HCEC 1CT (cell line): ENCODE measurements around the gene SAMD5.

ENCODE experiments used
- DNase-seq: peaks from one replicate; pipeline ENCODE4 v3.0.0-alpha.2; 2017

SAMD5 gene

GRCh38 chr6:147508042-147508865 lies at the start of gene SAMD5:
Gene SAMD5 (plus strand): TSS chr6:147508690. CDS start chr6:147508929, 239 bp downstream.
- peak; percentile 28 for DNase-seq

GRCh38 chr6:147459780-147460179 lies 48.7 kb upstream of the SAMD5 start:
- DNase-seq, result no peak

GRCh38 chr6:147463651-147464050 lies 44.8 kb upstream of the SAMD5 start:
- DNase-seq, result no peak

DNA sequence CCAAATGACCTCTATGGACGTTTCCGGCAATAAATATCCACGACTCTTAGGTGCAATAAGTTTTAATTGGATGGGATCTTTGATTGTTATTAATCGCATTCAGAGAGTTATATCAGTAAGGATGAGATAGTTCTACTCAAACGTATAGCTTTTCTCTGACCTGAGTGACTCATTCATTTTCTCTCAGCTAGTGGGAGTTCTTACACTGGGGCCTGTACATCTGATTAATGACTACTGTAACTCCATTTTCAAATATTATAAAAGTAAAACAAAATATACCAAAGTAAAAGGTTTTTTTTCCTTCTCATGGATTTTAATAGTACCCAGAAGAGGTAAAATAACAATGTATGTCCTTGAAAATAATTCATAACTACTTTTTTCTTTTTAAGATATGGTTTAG lies 41.1 kb upstream of the SAMD5 start:
- no peak for DNase-seq

- no peak for DNase-seq
Measured at GRCh38 chr6:147467886-147468285, 40.6 kb upstream of the SAMD5 start.

DNA sequence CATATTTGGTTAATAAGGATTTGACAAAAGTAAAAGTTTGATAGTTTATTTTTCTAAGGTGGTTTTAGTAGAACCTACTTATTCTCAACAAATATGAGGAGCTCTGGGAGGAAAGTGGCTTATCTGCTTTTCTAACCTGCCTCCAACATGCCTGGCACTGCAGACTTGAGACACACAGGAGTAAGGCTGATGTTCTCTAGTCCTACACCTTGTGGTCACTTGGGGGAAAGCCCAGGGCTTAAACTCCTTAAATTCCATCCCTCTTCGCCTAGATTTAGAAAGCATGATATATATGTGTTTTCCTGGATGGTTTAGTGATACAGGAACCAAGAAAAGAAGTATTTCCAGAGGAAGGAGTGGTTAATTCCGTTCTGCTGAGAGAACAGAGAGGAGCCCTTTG lies 39.9 kb upstream of the SAMD5 start:
- no peak for DNase-seq

- no peak for DNase-seq
Measured at GRCh38 chr6:147479857-147480256, 28.6 kb upstream of the SAMD5 start.

- DNase-seq, result no peak
Measured at GRCh38 chr6:147486683-147487082, 21.8 kb upstream of the SAMD5 start.

DNA sequence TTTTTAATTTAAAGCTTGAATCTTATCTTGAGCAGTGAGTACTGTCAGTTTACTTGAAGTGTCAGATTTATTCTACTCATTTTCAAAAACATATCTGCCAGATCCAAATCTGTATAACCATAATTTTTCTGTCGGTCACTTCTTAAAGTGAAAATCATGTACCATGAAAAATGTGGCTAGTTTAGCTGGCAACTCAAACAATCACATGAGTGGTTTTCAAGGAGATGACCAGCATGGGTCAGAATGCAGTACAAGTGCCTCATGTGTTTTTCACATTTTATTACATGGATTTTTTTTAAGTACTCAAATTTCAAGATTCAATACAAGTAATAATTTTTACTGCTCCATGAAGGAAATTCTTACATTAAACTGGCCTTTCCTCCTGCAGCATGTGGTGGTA lies 11.0 kb upstream of the SAMD5 start:
- DNase-seq, result no peak

DNA sequence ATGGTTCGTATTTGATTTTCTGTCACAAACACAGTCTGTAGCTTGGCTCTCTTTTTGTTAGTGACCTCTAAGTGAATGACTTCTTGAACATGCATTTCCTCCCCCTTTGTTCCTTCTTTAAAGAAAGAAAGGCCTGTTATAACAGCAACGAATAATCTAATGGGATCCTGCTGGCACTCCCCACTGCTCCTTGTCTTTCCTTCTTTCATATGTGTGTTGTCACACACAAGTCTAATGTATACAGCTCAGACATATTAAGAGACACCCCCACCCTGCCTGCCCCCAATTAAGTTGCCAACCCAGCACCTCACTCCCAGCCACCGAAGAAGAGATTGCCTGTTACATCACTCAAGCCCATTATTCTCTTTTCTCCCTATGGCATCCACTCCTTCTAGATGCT lies 4.9 kb upstream of the SAMD5 start:
- DNase-seq, result no peak

DNA sequence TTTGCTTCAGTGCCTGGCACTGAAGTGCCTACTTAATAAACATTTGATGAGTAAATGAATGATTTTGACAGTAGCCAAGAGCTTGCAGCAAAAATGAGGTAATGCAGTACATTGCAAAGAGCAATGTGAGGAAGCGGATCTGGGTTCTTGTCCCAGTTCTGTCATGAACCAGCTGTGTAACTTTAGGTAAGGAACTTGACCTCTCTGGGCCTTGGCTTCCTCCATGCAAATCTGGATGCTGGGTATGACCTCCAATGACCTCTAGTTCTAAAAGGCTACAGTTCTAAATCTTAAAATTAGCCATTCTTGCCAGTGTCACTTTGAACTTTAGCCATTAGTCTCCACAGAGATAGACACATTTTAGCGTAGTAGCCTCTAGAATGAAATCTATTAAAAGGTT lies 3.6 kb upstream of the SAMD5 start:
- no peak for DNase-seq

DNA sequence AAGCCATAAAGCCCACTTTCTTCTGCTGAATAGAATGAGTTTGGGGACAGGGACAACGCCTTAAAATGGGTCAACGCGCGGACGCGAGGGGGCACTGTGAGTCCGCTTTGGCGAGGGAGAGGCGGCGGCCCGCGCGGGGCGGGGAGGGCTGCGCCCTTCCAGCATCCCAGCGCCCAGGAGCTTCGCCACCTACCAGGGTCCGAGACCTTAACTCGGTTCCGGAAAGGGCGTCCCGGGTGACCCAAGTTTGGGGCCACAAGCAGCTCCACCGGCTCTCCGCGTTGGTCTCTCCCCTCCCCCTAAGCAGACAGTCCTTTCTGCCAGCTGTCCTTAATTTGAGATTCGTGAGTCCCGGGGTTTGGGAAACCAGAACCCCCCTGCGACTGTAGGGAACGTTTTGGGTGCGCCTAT lies 1.8 kb upstream of the SAMD5 start:
- peak; percentile 30 for DNase-seq

- no peak for DNase-seq
Measured at GRCh38 chr6:147507162-147508041, 1.1 kb upstream of the SAMD5 start.

DNA sequence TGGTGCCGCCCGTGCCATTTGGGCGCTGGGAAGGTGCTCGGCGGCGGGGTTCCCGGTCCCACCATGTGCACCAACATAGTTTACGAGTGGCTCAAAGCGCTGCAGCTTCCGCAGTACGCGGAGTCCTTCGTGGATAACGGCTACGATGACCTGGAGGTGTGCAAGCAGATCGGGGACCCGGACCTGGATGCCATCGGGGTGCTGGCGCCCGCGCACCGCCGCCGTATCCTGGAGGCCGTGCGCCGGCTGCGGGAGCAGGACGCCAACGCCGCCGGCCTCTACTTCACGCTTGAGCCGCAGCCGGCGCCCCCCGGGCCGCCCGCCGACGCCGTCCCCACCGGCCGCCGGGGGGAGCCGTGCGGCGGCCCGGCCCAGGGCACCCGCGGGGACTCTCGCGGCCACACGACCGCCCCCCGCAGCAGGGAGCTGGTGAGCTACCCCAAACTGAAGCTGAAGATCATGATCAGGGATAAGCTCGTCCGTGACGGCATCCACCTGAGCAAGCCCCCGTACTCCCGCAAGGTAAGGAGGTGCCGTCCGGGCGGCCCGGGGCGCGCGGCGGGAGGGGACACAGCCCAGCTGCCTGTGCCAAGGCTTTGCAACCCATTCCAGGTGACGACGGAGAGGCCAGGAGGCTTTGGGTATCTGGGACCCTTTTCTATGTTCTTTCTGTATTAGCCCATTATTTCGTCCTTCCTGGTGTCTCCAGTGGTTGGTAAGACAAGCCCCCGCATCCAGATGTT lies 547 bp downstream of the SAMD5 start:
- no peak for DNase-seq

DNA sequence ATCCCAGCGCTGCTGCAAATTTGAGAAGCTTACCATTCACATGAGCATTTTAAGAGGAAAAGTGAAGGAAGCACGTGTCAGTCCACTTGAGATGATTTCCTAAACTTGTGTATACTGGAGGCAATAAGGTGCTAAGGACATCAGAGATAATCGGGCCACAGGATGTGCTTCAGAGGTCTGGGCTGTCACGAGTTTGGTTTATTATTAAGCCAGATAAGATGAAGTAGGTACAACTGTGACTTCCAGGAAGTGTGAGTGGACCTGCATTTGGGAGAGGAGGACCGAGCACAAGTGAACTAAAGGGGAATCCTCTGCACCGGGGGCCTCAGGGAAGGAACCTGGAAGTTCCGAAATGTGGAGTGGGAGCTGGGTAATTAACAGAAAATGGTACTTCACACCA lies 1.4 kb downstream of the SAMD5 start:
- DNase-seq, result no peak

DNA sequence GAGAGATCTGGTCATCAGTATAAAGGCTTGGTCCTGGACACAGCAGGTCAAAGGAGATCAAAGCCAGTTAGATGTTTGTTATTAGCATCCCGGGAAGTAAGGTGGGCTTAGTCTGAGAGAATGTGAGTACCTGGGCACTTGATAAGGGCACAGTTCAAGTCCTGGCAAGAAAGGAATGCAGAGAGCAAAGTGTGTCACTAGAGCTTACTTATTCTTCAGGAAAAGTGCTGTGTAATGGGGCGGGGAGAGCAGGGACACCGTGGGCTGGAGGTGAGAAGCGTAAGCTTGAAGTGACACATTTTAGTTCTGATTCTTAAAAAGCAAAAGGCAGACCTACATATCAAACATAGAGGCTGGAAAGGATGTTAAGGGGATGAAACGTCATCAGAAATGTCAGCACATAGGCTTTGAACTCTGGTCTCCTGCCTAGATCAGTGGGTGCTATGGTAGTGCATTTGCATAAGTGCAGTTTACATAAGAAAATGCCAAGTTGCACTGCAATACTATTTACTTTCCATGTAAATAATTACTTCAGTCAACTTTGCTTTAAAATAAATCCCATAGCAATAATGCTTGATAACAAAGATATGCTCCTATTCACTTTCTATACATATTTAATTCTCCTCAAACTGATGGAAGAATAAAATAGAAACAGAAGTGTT lies 2.6 kb downstream of the SAMD5 start:
- no peak for DNase-seq

GRCh38 chr6:147514831-147515230 lies 6.3 kb downstream of the SAMD5 start:
- DNase-seq, result no peak

DNA sequence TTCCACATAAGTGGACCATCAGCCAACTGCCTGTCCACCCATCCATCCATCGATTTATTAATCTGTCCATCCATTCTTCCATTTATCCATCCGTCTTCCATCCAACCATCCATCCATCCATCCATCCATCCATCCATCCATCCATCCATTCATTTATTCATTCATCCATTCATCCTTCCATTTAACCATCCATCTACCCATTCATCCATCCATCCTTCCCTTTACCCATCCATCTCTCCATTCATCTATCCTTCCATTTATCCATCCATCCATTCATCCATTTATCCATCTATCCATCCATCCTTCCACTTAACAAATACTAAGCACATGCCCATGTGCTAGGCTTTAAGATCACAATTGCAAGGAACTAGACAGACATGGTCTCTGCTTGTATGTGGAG lies 6.8 kb downstream of the SAMD5 start:
- DNase-seq, result no peak

DNA sequence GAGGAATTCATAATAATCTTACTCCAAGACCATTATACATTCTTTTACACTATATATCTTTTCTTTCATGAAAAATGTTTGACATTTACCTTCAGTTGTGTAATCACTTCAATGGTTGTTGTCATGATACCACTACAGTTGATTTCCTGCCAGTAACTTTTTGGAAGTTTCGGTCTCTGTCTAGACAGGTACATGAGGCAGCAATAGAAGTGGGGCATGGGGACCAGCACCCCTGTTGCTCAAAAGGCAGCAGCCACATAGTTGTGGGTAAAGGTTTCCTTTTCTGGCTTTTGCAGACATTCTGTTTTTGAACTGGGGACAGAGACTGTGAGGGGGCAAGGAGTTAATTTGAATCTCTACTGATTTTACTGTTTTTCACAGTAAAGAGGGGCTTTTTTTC lies 14.1 kb downstream of the SAMD5 start:
- DNase-seq, result no peak

- no peak for DNase-seq
Measured at GRCh38 chr6:147525519-147526209, 17.2 kb downstream of the SAMD5 start.

DNA sequence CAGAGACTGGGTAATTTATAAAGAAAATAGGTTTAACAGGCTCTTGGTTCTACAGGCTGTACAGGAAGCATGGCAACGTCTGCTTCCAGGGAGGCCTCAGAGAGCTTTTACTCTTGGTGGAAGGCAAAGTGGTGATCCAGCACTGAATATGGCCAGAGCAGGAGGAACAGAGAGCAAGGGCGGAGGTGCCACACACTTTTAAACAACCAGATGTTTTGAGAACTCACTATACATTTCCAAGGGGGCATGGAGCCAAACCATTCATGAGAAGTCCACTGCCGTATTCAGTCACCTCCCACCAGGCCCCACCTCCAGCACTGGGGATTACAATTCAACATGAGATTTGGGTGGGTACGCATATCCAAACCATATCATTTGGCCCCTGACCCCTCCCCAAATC lies 18.7 kb downstream of the SAMD5 start:
- no peak for DNase-seq

DNA sequence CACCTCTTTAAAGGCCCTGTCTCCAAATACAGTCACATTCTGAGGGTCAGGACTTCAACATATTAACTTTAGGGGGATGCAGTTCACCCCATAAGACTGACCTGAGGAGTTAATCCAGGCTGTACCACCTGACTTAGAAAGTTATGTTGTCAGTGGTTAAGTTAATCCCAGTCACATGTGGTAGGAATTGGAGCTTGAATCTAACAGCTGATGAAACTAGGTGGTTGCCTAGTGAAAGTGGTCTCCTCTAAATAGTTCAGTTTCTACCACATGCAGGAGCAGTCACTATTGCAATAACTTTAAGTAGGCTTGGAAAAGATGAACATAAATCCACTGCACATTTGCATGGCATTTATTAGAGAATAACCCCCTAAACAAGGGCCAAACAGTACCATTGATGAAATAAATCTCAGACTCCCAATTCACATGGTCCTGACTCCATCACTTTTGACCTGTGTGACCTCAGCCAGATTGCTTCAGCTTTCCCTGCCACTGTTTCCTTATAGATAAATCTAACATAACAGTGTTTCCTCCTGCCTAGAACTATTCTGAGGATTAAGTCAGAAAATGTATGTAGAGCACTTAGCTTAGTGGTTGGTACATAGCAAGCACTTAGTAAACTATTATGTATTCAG lies 20.1 kb downstream of the SAMD5 start:
- no peak for DNase-seq
